DOHH2 (cell line): Measurements from ENCODE around the gene LMAN1.

ENCODE experiments used
- EZH2phosphoT487 ChIP-seq: fragments of 200-600 bp; sonication (generic); IDR thresholded peaks from 2 replicates; pipeline ENCODE4 v1.6.1; 2017; ENCODE audit warnings: borderline replicate concordance, mild to moderate bottlenecking, antibody characterized with exemption, low read length, moderate library complexity, mixed read lengths
- TF ChIP-seq, protein P1 (sequence below): fragments of 200-600 bp; sonication (generic); IDR thresholded peaks from one replicate; pipeline ENCODE4 v1.5.1; 2014; ENCODE audit warnings: antibody characterized with exemption, mild to moderate bottlenecking, low read depth, low read length; ENCODE audit not compliant: poor library complexity, severe bottlenecking

DNA sequence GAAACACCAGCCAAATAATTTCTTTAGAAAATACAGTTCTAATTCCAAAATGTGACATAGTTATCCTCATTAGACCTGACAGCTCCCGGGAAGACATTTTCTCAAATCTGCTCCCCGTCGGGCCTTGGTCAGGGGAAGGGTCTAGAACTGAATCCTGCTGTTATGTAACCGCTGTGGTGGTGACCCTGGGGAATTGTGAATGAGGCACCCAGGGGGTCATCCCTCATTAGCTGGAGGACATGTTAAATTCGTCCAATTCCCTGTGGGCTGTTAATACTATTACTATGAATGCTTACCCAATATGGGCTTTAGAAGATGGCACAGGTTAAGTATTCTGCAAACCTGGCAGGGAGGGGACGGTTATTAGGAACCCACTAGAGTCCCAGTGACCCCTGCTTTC, 52.4 kb downstream of the LMAN1 start:
- TF ChIP-seq, protein P1, sequence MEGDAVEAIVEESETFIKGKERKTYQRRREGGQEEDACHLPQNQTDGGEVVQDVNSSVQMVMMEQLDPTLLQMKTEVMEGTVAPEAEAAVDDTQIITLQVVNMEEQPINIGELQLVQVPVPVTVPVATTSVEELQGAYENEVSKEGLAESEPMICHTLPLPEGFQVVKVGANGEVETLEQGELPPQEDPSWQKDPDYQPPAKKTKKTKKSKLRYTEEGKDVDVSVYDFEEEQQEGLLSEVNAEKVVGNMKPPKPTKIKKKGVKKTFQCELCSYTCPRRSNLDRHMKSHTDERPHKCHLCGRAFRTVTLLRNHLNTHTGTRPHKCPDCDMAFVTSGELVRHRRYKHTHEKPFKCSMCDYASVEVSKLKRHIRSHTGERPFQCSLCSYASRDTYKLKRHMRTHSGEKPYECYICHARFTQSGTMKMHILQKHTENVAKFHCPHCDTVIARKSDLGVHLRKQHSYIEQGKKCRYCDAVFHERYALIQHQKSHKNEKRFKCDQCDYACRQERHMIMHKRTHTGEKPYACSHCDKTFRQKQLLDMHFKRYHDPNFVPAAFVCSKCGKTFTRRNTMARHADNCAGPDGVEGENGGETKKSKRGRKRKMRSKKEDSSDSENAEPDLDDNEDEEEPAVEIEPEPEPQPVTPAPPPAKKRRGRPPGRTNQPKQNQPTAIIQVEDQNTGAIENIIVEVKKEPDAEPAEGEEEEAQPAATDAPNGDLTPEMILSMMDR, result no peak
- no peak for TF ChIP-seq EZH2phosphoT487
